Measurements from ENCODE around the gene TNNT1.

Gene TNNT1

GRCh38 chr19:55087542-55087901 is 61.5 kb downstream of the TNNT1 start:
- DNase-seq, result no peak

GRCh38 chr19:55086730-55087541 is 62.1 kb downstream of the TNNT1 start:
- DNase-seq, result peak; percentile 95

- no peak for DNase-seq
Observed at GRCh38 chr19:55085923-55086715, 62.9 kb downstream of the TNNT1 start.

- DNase-seq, result no peak
Observed at GRCh38 chr19:55084416-55084815, 64.6 kb downstream of the TNNT1 start.

GRCh38 chr19:55083004-55083850 is 65.8 kb downstream of the TNNT1 start:
- no peak for DNase-seq

Data from NCI-H748 treated with DMSO at 0.1 percent for 48 hours (cell line).